Measurements from ENCODE around the gene PDE4D. TPM values are rescaled to one million over a fixed set of nuclear protein-coding genes. Genes with fewer than 3 reads are reported as not detected.
A peak's percentile ranks its signal among the peaks of the same experiment; 100 is the strongest.

The PDE4D gene
- total and polyA plus RNA-seq, 11 donors: 5.2 to 68.3 (median 42.1) TPM

- Histone ChIP-seq H3K9me3 (peaks cover 0 to 4% (median 0%) of the 10 kb centered on the region in 12 donors), H3K27ac (no peak overlapping the region), H3K4me3 (no peak overlapping the region), H3K27me3 (no peaks in the 10 kb centered on the region), H3K4me1 (peaks cover 0 to 20% (median under 1%) of the 10 kb centered on the region in 12 donors), H3K36me3 (no peaks in the 10 kb centered on the region)
- TF ChIP-seq CTCF (IDR thresholded peaks at IDR 0.05) (no peak), POLR2A (IDR thresholded peaks at IDR 0.05) (no peak)
- intact Hi-C loops (cut with DNase I): no loop called here
- DNase-seq: no peak
- 94 to 96% (median 94%) methylated on average over 2 of the region's 2 CpGs for WGBS, 4 donors
- no peak for ATAC-seq
Measured at GRCh38 chr5:59098743-59099142, 794.8 kb downstream of the PDE4D start.

- intact Hi-C loops (cut with DNase I): no loop called here
- Histone ChIP-seq H3K4me3 (no peak overlapping the region), H3K27ac (no peak overlapping the region), H3K27me3 (no peaks in the 10 kb centered on the region), H3K36me3 (no peaks in the 10 kb centered on the region), H3K9me3 (peaks cover 0 to 4% (median 0%) of the 10 kb centered on the region in 12 donors), H3K4me1 (peaks cover 0 to 9% (median 0%) of the 10 kb centered on the region in 12 donors)
- no peak for DNase-seq
- ATAC-seq: no peak
- TF ChIP-seq POLR2A (IDR thresholded peaks at IDR 0.05): no peak
- TF ChIP-seq CTCF (IDR thresholded peaks at IDR 0.05): no peak
Measured at GRCh38 chr5:59097712-59098111, 795.8 kb downstream of the PDE4D start.

GRCh38 chr5:59097116-59097515 lies 796.4 kb downstream of the PDE4D start:
- ATAC-seq (no peak), DNase-seq (no peak)
- Histone ChIP-seq H3K27me3 (no peaks in the 10 kb centered on the region), H3K4me1 (peaks cover 0 to 8% (median 0%) of the 10 kb centered on the region in 12 donors), H3K9me3 (peaks cover 0 to 4% (median 0%) of the 10 kb centered on the region in 12 donors), H3K27ac (no peak overlapping the region), H3K36me3 (no peaks in the 10 kb centered on the region), H3K4me3 (no peak overlapping the region)
- no peak for TF ChIP-seq CTCF (IDR thresholded peaks at IDR 0.05)
- 67 to 78% (median 71%) methylated on average over 3 of the region's 3 CpGs for WGBS, 4 donors
- intact Hi-C loops (cut with DNase I): no loop called here

GRCh38 chr5:59095480-59095879 lies 798.0 kb downstream of the PDE4D start:
- DNase-seq (no peak), ATAC-seq (peak in 1 of 4 donors; percentile 58)
- H3K27ac ChIP-seq: peak overlapping the region in 2 of 12 donors; percentile 9 to 44
- H3K4me3 ChIP-seq: peak overlapping the region in 2 of 12 donors; percentile 6 to 10
- no peaks in the 10 kb centered on the region for H3K36me3 ChIP-seq
- H3K27me3 ChIP-seq: no peaks in the 10 kb centered on the region
- H3K9me3 ChIP-seq: peaks cover 0 to 4% (median 0%) of the 10 kb centered on the region in 12 donors
- H3K4me1 ChIP-seq: peaks cover 0 to 8% (median 0%) of the 10 kb centered on the region in 12 donors
- TF ChIP-seq POLR2A (IDR thresholded peaks at IDR 0.05) (no peak), CTCF (IDR thresholded peaks at IDR 0.05) (no peak)
- 58 to 65% (median 59%) methylated on average over 1 of the region's 1 CpG for WGBS, 4 donors
- intact Hi-C loops (cut with DNase I): no loop called here

Data from heart left ventricle (tissue), 16 donors.